GM10847 (cell line): ENCODE data around the gene EMILIN2.

Experiments used
- POLR2A ChIP-seq: IDR thresholded peaks from 2 replicates; pipeline ENCODE4 v1.6.1; 2011; ENCODE audit not compliant: insufficient read length; ENCODE audit errors: extremely low read depth

The EMILIN2 gene

GRCh38 chr18:2935438-2936192 lies 88.8 kb downstream of the EMILIN2 start:
- TF ChIP-seq POLR2A = no peak

- no peak for TF ChIP-seq POLR2A
These were observed 92.5 kb downstream of the EMILIN2 start for GRCh38 chr18:2939317-2939716.

- no peak for TF ChIP-seq POLR2A
These were observed 101.2 kb downstream of the EMILIN2 start for GRCh38 chr18:2948038-2948437.

GRCh38 chr18:2952605-2953004 lies 105.8 kb downstream of the EMILIN2 start:
- TF ChIP-seq POLR2A = no peak

GRCh38 chr18:2953935-2954653 lies 107.3 kb downstream of the EMILIN2 start:
- no peak for TF ChIP-seq POLR2A

GRCh38 chr18:2954869-2955645 lies 108.3 kb downstream of the EMILIN2 start:
- no peak for TF ChIP-seq POLR2A

- TF ChIP-seq POLR2A = no peak
These were observed 109.2 kb downstream of the EMILIN2 start for GRCh38 chr18:2956056-2956455.

GRCh38 chr18:2958819-2959298 lies 112.1 kb downstream of the EMILIN2 start:
- no peak for TF ChIP-seq POLR2A

GRCh38 chr18:2959341-2959740 lies 112.5 kb downstream of the EMILIN2 start:
- no peak for TF ChIP-seq POLR2A

GRCh38 chr18:2960983-2961696 lies 114.3 kb downstream of the EMILIN2 start:
- TF ChIP-seq POLR2A = no peak

- TF ChIP-seq POLR2A = no peak
These were observed 115.0 kb downstream of the EMILIN2 start for GRCh38 chr18:2961821-2962220.

GRCh38 chr18:2963048-2963447 lies 116.2 kb downstream of the EMILIN2 start:
- no peak for TF ChIP-seq POLR2A

- no peak for TF ChIP-seq POLR2A
These were observed 117.7 kb downstream of the EMILIN2 start for GRCh38 chr18:2964361-2965010.
